Activated T-cell treated with anti-CD3 and anti-CD28 coated beads for 48 hours (primary cell): ENCODE results near the gene SIX3.

ENCODE experiments used
- DNase-seq: peaks from one replicate; pipeline ENCODE4 v3.0.0-alpha.2; 2020; ENCODE audit warnings: low read depth

Gene SIX3

GRCh38 chr2:44957656-44958327, 16.3 kb downstream of the SIX3 start:
- DNase-seq, result no peak

- no peak for DNase-seq
Measured at GRCh38 chr2:44959855-44960254, 18.4 kb downstream of the SIX3 start.

GRCh38 chr2:44960871-44961270, 19.4 kb downstream of the SIX3 start:
- no peak for DNase-seq

- DNase-seq, result no peak
Measured at GRCh38 chr2:44962176-44962695, 20.7 kb downstream of the SIX3 start.

- no peak for DNase-seq
Measured at GRCh38 chr2:44964752-44965236, 23.3 kb downstream of the SIX3 start.

- DNase-seq, result no peak
Measured at GRCh38 chr2:44965684-44966083, 24.2 kb downstream of the SIX3 start.

- no peak for DNase-seq
Measured at GRCh38 chr2:44967056-44967455, 25.6 kb downstream of the SIX3 start.

GRCh38 chr2:44967727-44968432, 26.4 kb downstream of the SIX3 start:
- DNase-seq, result no peak

- DNase-seq, result no peak
Measured at GRCh38 chr2:44969936-44970335, 28.4 kb downstream of the SIX3 start.

- DNase-seq, result no peak
Measured at GRCh38 chr2:44970846-44971450, 29.4 kb downstream of the SIX3 start.

GRCh38 chr2:44972771-44973535, 31.5 kb downstream of the SIX3 start:
- no peak for DNase-seq

- DNase-seq, result no peak
Measured at GRCh38 chr2:44974064-44974715, 32.7 kb downstream of the SIX3 start.

GRCh38 chr2:44975571-44976450, 34.3 kb downstream of the SIX3 start:
- DNase-seq, result no peak

- DNase-seq, result no peak
Measured at GRCh38 chr2:44979581-44979980, 38.1 kb downstream of the SIX3 start.

GRCh38 chr2:44980751-44981713, 39.5 kb downstream of the SIX3 start:
- DNase-seq, result no peak

- DNase-seq, result peak; percentile 46
Measured at GRCh38 chr2:44981714-44982108, 40.2 kb downstream of the SIX3 start.

GRCh38 chr2:44983836-44984604, 42.5 kb downstream of the SIX3 start:
- DNase-seq, result no peak

GRCh38 chr2:44989176-44989575, 47.7 kb downstream of the SIX3 start:
- DNase-seq, result no peak

GRCh38 chr2:44994377-44994776, 52.9 kb downstream of the SIX3 start:
- DNase-seq, result no peak
